Left cardiac atrium (tissue), 4 donors: ENCODE results near the gene DLGAP3. TPM values are rescaled to one million over a fixed set of nuclear protein-coding genes. Genes with fewer than 3 reads are reported as not detected.
A peak's percentile ranks its signal among the peaks of the same experiment; 100 is the strongest.

Experiments
- ATAC-seq, 2 donors: fragments of 200-7000 bp; cut with Tn5 transposase; one replicate each; pipeline ENCODE4 v1.9.1; 2020; ENCODE audit warnings: mild to moderate bottlenecking in 2 of 2, moderate library complexity in 2 of 2
- DNase-seq: peaks from one replicate; pipeline ENCODE4 v3.0.0-alpha.2; 2020
- intact Hi-C, 2 donors: fragments of 100-400 bp; cut with DNase I; formaldehyde crosslinking; loops; one replicate each; pipeline versions ENCODE4 v1.14.1 to v1.15.1; 2022 to 2023
- total RNA-seq, 2 donors: library from RNA; stranded (reverse); fragmentation: NEBNext Ultra II Directional; extraction: Animal tissue kit (Norgen Biotek cat#: 25700); gene quantifications; one replicate each; pipeline ENCODE4 v1.2.1, GENCODE V29; 2021
- donor health status: DM: no; HTN: yes; CAD: no.
- donor health status: DM: no; HTN: yes; CAD: no; lungs with severe emphysema.
- donor health status: DM: yes; HTN: yes; CAD: no.
- donor health status: Dilated cardiomyopathy.

Gene DLGAP3
- total RNA-seq, 2 donors from 2014 or later = 0.18 to 0.38 TPM

- ATAC-seq = no peak
- intact Hi-C loops = no loop called here
- DNase-seq = no peak
Observed at GRCh38 chr1:34874296-34874952, 55.0 kb downstream of the DLGAP3 start.

GRCh38 chr1:34872133-34872503 lies 57.3 kb downstream of the DLGAP3 start:
- no peak for ATAC-seq
- DNase-seq = no peak
- intact Hi-C loops = no loop called here

GRCh38 chr1:34871443-34872132 lies 57.9 kb downstream of the DLGAP3 start:
- intact Hi-C loops = no loop called here

GRCh38 chr1:34870395-34870794 lies 59.1 kb downstream of the DLGAP3 start:
- intact Hi-C loops = no loop called here
- no peak for ATAC-seq
- no peak for DNase-seq

More at GRCh38 chr1:34871443-34872132, 57.9 kb downstream of the DLGAP3 start:
- no peak for ATAC-seq
- DNase-seq = no peak

GRCh38 chr1:34869760-34870159 lies 59.7 kb downstream of the DLGAP3 start:
- ATAC-seq (no peak), DNase-seq (no peak)
- intact Hi-C loops = loop anchor here in 1 of 2 donors (10.0 kb wide), 1 partner anchor 115 kb away; the partner anchor contains the start of gene TMEM35B

GRCh38 chr1:34868230-34869049 lies 61.0 kb downstream of the DLGAP3 start:
- intact Hi-C loops = loop anchor here in 1 of 2 donors (10.0 kb wide), 1 partner anchor 116 kb away; the partner anchor contains the start of gene TMEM35B
- ATAC-seq = no peak
- DNase-seq = no peak

- ATAC-seq (peak in 1 of 2 donors; percentile 13), DNase-seq (no peak)
- intact Hi-C loops = loop anchor here in 1 of 2 donors (10.0 kb wide), 1 partner anchor 117 kb away; the partner anchor contains the start of gene TMEM35B
Observed at GRCh38 chr1:34867415-34867814, 62.0 kb downstream of the DLGAP3 start.

GRCh38 chr1:34866762-34867109 lies 62.7 kb downstream of the DLGAP3 start:
- no peak for DNase-seq
- ATAC-seq = no peak
- intact Hi-C loops = loop anchor here in 1 of 2 donors (10.0 kb wide), 1 partner anchor 118 kb away; the partner anchor contains the start of gene TMEM35B

- peak; percentile 84 to 87 for ATAC-seq
- intact Hi-C loops = loop anchor here in 1 of 2 donors (10.0 kb wide), 1 partner anchor 119 kb away; the partner anchor contains the start of gene TMEM35B
Observed at GRCh38 chr1:34865981-34866761, 63.3 kb downstream of the DLGAP3 start.

GRCh38 chr1:34865573-34865972 lies 63.9 kb downstream of the DLGAP3 start:
- no peak for DNase-seq
- intact Hi-C loops = loop anchor here in 1 of 2 donors (10.0 kb wide), 1 partner anchor 119 kb away; the partner anchor contains the start of gene TMEM35B

More at GRCh38 chr1:34865981-34866761, 63.3 kb downstream of the DLGAP3 start:
- peak; percentile 89 for DNase-seq

GRCh38 chr1:34864759-34865158 lies 64.7 kb downstream of the DLGAP3 start:
- ATAC-seq (no peak), DNase-seq (no peak)
- intact Hi-C loops = loop anchor here in 1 of 2 donors (10.0 kb wide), 1 partner anchor 120 kb away; the partner anchor contains the start of gene TMEM35B

More at GRCh38 chr1:34865573-34865972, 63.9 kb downstream of the DLGAP3 start:
- ATAC-seq = peak; percentile 9 to 10

GRCh38 chr1:34863501-34863900 lies 65.9 kb downstream of the DLGAP3 start:
- intact Hi-C loops = loop anchor here in 1 of 2 donors (10.0 kb wide), 1 partner anchor 121 kb away; the partner anchor contains the start of gene TMEM35B
- no peak for ATAC-seq
- no peak for DNase-seq

- intact Hi-C loops = loop anchor here in 1 of 2 donors (10.0 kb wide), 1 partner anchor 125 kb away; the partner anchor contains the start of gene TMEM35B
- DNase-seq = peak; percentile 97
- ATAC-seq = peak; percentile 100
Observed at GRCh38 chr1:34859446-34860200, 69.8 kb downstream of the DLGAP3 start, which contains the start of gene SMIM12. SMIM12 (minus strand) TSS chr1:34859749; CDS start chr1:34855977, 3,772 bp downstream.

GRCh38 chr1:34858901-34859445 lies 70.5 kb downstream of the DLGAP3 start:
- DNase-seq = peak; percentile 66
- ATAC-seq = peak; percentile 35 to 43
- intact Hi-C loops = no loop called here

- intact Hi-C loops = no loop called here
- ATAC-seq = no peak
- no peak for DNase-seq
Observed at GRCh38 chr1:34856697-34857096, 72.8 kb downstream of the DLGAP3 start.

GRCh38 chr1:34852677-34853217 lies 76.7 kb downstream of the DLGAP3 start:
- intact Hi-C loops = loop anchor here (2.0 to 5.0 kb wide), 2 partner anchors 65 to 66 kb away; no protein-coding TSS in a partner anchor
- DNase-seq (peak; percentile 88), ATAC-seq (peak; percentile 93 to 94)
